Measurements from ENCODE around the gene BPIFB2.

Gene BPIFB2

GRCh38 chr20:33071198-33071597 lies 63.7 kb downstream of the BPIFB2 start:
- no peak for DNase-seq

GRCh38 chr20:33072362-33072761 lies 64.9 kb downstream of the BPIFB2 start:
- no peak for DNase-seq

GRCh38 chr20:33072813-33073212 lies 65.3 kb downstream of the BPIFB2 start:
- DNase-seq = no peak
